ENCODE data around the gene NRL. TPM values are rescaled to one million over a fixed set of nuclear protein-coding genes. Genes with fewer than 3 reads are reported as not detected.

NRL gene
- total and polyA plus RNA-seq, 9 of the 15 experiments (the other 6 are each of a cell fraction or from before 2014, with no cell fraction given), result 0.07 to 2.7 (median 1.4) TPM; not detected in 1

DNA sequence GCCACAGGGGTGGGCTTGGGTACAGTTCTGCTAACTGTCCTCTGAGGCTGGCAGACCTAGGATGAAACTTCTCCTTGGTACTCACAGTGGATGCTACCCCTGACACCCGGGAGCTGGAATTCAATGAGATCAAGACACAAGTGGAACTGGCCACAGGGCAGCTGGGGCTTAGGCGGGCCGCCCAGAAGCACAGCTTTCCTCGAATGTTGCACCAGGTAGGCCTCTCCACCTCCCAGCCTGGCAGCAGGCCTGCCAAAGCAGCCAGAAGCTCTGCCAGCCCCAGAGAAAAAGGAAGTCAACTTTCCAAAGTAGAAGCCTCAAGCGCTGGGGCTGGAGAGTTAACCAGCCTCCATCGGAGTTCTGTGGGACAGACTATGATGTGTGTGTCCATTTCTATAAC lies 2.4 kb upstream of the NRL start:
- no peak for FAIRE-seq
- Histone ChIP-seq H3K4me2 (ENCODE audit: insufficient read depth, low read length) (no peak overlapping the region; the same call in 1 of the 2 replicates), H3K27ac (ENCODE audit: extremely low read depth, low read depth, low read length) (no peak overlapping the region), H3K36me3 (ENCODE audit: control insufficient read depth, insufficient read depth, low read length) (peaks cover 52% of the 10 kb centered on the region; the same call in 2 of the 3 replicates), H3K79me2 (ENCODE audit: control insufficient read depth, insufficient read depth, low read length) (peaks cover 18% of the 10 kb centered on the region), H3K9ac (ENCODE audit: insufficient read depth in 1 of 2, low read depth in 2 of 2, low read length in 2 of 2) (peak overlapping the region in 1 of 2 experiments; percentile 3; a peak in 1 of 4 replicates), H3K9me3 (replicated peaks; ENCODE audit: control insufficient read depth, insufficient read depth, low read depth, low read length) (no peaks in the 10 kb centered on the region), H3K9me1 (ENCODE audit: control insufficient read depth, insufficient read depth, low read length) (no peaks in the 10 kb centered on the region), H4K20me1 (replicated peaks; ENCODE audit: control insufficient read depth, insufficient read depth, low read length) (no peaks in the 10 kb centered on the region), H2AFZ (ENCODE audit: low read depth, low read length) (no peak overlapping the region), H3K27me3 (ENCODE audit: control insufficient read depth in 2 of 2, insufficient read depth in 2 of 2, low read length in 2 of 2) (no peaks in the 10 kb centered on the region), H3K4me3 (no peak overlapping the region), H3K4me1 (replicated peaks in 1 of 2; ENCODE audit: control insufficient read depth in 2 of 2, insufficient read depth in 2 of 2, low read length in 2 of 2) (peaks cover 10% of the 10 kb centered on the region in 2 experiments; a peak in 4 of 5 replicates)
- WGBS (ENCODE audit: insufficient coverage, low coverage, missing lambda C conversion rate), result 84% methylated on average over 3 of the region's 6 CpGs
- intact Hi-C loops (cut with micrococcal nuclease) (no loop called here), in situ Hi-C loops (cut with MboI) (no loop called here)
- ATAC-seq, result no peak
- ChIA-PET CTCF (ENCODE audit: low intra/inter-chr PET ratio) (no interaction called here), POLR2A (interaction anchor here (5.0 kb wide), 1 partner anchor 9 kb away, joined by 38 read pairs; no protein-coding TSS in a partner anchor)
- DNase-seq (ENCODE audit: extremely low read depth in 1 of 4, low spot score in 3 of 4), result no peak
- no TSS peak for BruUV-seq (replicated peaks)
- TF ChIP-seq HNRNPK (IDR thresholded peaks at IDR 0.05; ENCODE audit: low read depth, low read length, poor library complexity, severe bottlenecking) (no peak), STAG1 (CRISPR knock-in tag; IDR thresholded peaks at IDR 0.05; ENCODE audit: borderline replicate concordance) (no peak), KAT2B (IDR thresholded peaks at IDR 0.05; ENCODE audit: low read depth, low read length) (no peak), MEIS2 (IDR thresholded peaks at IDR 0.05; ENCODE audit: partially characterized antibody) (no peak), MYBL2 (IDR thresholded peaks at IDR 0.05; ENCODE audit: low read depth) (no peak), MYBL2 (CRISPR knock-in tag; IDR thresholded peaks at IDR 0.05; ENCODE audit: borderline replicate concordance) (no peak), ZNF23 (CRISPR knock-in tag; IDR thresholded peaks at IDR 0.05) (no peak), IRF2 (CRISPR knock-in tag; IDR thresholded peaks at IDR 0.05) (no peak), BRCA1 (IDR thresholded peaks at IDR 0.05) (no peak), BRCA1 (CRISPR knock-in tag; IDR thresholded peaks at IDR 0.05) (no peak), ZNF3 (CRISPR knock-in tag; IDR thresholded peaks at IDR 0.05) (no peak)
- TF ChIP-seq, protein P1, sequence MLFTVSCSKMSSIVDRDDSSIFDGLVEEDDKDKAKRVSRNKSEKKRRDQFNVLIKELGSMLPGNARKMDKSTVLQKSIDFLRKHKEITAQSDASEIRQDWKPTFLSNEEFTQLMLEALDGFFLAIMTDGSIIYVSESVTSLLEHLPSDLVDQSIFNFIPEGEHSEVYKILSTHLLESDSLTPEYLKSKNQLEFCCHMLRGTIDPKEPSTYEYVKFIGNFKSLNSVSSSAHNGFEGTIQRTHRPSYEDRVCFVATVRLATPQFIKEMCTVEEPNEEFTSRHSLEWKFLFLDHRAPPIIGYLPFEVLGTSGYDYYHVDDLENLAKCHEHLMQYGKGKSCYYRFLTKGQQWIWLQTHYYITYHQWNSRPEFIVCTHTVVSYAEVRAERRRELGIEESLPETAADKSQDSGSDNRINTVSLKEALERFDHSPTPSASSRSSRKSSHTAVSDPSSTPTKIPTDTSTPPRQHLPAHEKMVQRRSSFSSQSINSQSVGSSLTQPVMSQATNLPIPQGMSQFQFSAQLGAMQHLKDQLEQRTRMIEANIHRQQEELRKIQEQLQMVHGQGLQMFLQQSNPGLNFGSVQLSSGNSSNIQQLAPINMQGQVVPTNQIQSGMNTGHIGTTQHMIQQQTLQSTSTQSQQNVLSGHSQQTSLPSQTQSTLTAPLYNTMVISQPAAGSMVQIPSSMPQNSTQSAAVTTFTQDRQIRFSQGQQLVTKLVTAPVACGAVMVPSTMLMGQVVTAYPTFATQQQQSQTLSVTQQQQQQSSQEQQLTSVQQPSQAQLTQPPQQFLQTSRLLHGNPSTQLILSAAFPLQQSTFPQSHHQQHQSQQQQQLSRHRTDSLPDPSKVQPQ (CRISPR knock-in tag; IDR thresholded peaks at IDR 0.05; ENCODE audit: borderline replicate concordance), result no peak
- TF ChIP-seq, protein P2, sequence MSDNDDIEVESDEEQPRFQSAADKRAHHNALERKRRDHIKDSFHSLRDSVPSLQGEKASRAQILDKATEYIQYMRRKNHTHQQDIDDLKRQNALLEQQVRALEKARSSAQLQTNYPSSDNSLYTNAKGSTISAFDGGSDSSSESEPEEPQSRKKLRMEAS (CRISPR knock-in tag; IDR thresholded peaks at IDR 0.05), result no peak
